Gastroesophageal sphincter (tissue), 4 donors: ENCODE results near the gene ICE1. TPM values are rescaled to one million over a fixed set of nuclear protein-coding genes. Genes with fewer than 3 reads are reported as not detected.

Source experiments
- ATAC-seq: fragments of 150-250 bp; one replicate; pipeline ENCODE4 v1.9.1; 2016; ENCODE audit warnings: mild to moderate bottlenecking, moderate library complexity
- H3K27ac ChIP-seq, 4 donors: fragments of 200-600 bp; sonication (generic) in 3 of 4; 1 replicate in 3 of 4; 2 replicates in 1 of 4; pipeline ENCODE4 v1.5.1; 2016 to 2019
- H3K27me3 ChIP-seq: fragments of 200-600 bp; sonication (generic); one replicate; pipeline ENCODE4 v1.5.1; 2019
- H3K36me3 ChIP-seq, 2 donors: fragments of 200-600 bp; sonication (generic); one replicate each; pipeline ENCODE4 v1.5.1; 2019; ENCODE audit warnings: control low read depth in 1 of 2
- H3K4me1 ChIP-seq, 3 donors: fragments of 200-600 bp; sonication (generic); 1 replicate in 2 of 3; 2 replicates in 1 of 3; pipeline ENCODE4 v1.5.1; 2016 to 2019; ENCODE audit warnings: control low read depth in 2 of 3
- H3K4me3 ChIP-seq, 2 donors: fragments of 200-600 bp; sonication (generic); one replicate each; pipeline ENCODE4 v1.5.1; 2019; ENCODE audit warnings: mild to moderate bottlenecking in 1 of 2, moderate library complexity in 1 of 2
- H3K9me3 ChIP-seq, 3 donors: fragments of 200-600 bp; sonication (generic); one replicate each; pipeline ENCODE4 v1.5.1; 2017 to 2019; ENCODE audit warnings: control low read depth in 2 of 3
- EP300 ChIP-seq: sonication (generic); formaldehyde crosslinking; IDR thresholded peaks from one replicate; pipeline ENCODE4 v1.6.1; 2017; ENCODE audit warnings: antibody characterized with exemption, mild to moderate bottlenecking
- POLR2A ChIP-seq, 2 donors: fragments of 450-650 bp; IDR thresholded peaks; one replicate each; pipeline ENCODE4 v1.6.1; 2017; ENCODE audit warnings: antibody characterized with exemption in 2 of 2, mild to moderate bottlenecking in 2 of 2, moderate library complexity in 1 of 2
- POLR2AphosphoS5 ChIP-seq: sonication (generic); formaldehyde crosslinking; IDR thresholded peaks from one replicate; pipeline ENCODE4 v1.6.1; 2017; ENCODE audit warnings: antibody characterized with exemption
- WGBS, 2 donors: methylation state at CpG; one replicate each; pipeline ENCODE4 v1.1.5; 2018; ENCODE audit warnings: low coverage in 1 of 2; 5-methylcytosine and 5-hydroxymethylcytosine counted together
- total RNA-seq, 4 donors: library from RNA; depleted of rRNA; stranded (reverse); fragments of >200 nt; gene quantifications; one replicate each; pipeline ENCODE4 v1.1.0, GENCODE V29; 2016
- TF ChIP-seq, protein P1 (sequence below), 4 experiments: fragments of 200-600 bp in 2 of 4; fragments of 450-650 bp in 2 of 4; sonication (generic) in 1 of 4; IDR thresholded peaks; one replicate each; pipeline ENCODE4 v1.5.1; 2017 to 2019; ENCODE audit warnings: antibody characterized with exemption in 4 of 4, mild to moderate bottlenecking in 2 of 4, moderate library complexity in 2 of 4

Gene ICE1
- total RNA-seq, 4 donors from 2014 or later: 28.0 to 41.6 (median 34.7) TPM

DNA sequence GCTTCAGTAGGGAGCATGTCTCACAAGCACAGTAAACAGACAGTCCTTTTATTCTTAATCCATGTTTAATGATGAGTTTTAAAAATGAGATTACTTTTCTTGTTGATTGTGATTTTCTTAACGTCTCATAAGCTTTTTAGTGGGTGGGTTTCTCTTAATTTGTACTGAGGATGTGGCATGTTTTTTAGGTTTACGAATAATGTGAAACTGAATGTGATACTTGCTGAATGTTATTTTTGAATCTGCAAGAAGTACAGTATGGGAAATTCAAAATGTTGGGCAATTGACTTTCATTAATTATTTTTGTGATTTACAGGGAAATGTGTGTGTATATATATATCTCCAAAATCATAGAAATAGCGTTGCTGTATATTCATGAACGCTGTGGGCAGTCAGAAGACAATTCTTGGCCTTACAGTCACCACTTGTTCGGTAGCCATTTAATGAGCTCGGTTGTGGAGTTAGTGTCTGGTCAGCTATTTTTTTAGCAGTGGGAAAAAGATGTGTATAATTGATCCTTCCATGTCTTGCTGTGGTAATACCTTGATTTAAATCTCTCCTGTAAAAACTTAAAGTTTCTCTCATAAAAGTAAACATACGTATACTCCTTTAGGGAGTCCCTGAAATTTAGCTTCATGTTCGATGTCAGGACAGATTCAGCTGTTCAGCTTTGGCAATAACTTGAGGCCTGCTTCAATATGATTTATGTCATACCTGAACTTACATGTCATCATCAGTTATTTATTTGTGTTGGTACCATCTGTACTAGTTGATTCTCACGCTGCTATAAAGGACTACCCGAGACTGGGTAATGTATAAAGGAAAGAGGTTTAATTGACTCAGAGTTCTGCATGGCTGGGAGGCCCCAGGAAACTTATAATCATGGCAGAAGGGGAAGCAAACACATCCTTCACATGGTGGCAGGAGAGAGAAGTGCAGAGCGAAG is 15.0 kb downstream of the ICE1 start:
- TF ChIP-seq, protein P1, sequence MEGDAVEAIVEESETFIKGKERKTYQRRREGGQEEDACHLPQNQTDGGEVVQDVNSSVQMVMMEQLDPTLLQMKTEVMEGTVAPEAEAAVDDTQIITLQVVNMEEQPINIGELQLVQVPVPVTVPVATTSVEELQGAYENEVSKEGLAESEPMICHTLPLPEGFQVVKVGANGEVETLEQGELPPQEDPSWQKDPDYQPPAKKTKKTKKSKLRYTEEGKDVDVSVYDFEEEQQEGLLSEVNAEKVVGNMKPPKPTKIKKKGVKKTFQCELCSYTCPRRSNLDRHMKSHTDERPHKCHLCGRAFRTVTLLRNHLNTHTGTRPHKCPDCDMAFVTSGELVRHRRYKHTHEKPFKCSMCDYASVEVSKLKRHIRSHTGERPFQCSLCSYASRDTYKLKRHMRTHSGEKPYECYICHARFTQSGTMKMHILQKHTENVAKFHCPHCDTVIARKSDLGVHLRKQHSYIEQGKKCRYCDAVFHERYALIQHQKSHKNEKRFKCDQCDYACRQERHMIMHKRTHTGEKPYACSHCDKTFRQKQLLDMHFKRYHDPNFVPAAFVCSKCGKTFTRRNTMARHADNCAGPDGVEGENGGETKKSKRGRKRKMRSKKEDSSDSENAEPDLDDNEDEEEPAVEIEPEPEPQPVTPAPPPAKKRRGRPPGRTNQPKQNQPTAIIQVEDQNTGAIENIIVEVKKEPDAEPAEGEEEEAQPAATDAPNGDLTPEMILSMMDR (IDR thresholded peaks at IDR 0.05): no peak
- TF ChIP-seq POLR2AphosphoS5 (no peak), POLR2A (IDR thresholded peaks at IDR 0.05) (no peak), EP300 (no peak)
- WGBS, 2 donors: 80 to 86% methylated on average over 8 to 11 of the region's 11 CpGs
- no peak overlapping the region for H3K4me3 ChIP-seq

DNA sequence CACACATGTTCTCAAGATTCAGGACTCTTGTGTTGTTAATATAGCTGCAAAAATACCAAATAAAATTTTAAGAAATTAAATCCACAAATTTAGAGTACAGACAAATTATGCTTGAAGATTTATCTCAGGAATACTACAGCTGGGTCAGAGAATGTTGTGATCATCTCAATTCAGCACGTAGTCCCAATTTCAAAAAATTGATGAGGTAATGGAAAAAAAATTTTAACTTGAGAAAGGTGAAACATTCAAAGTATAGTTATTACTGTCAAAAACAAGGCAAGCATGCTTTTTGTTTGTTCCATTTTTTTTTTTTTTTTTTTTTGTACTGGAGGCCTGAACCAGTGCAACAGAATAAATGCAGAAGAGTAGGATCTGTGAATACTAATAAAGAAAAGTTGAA is 29.4 kb downstream of the ICE1 start:
- ATAC-seq: no peak
- peaks cover 4 to 94% of the 10 kb centered on the region in 2 donors for H3K36me3 ChIP-seq
- TF ChIP-seq, protein P1 (IDR thresholded peaks at IDR 0.05): no peak
- no peak for TF ChIP-seq EP300
- no peak for TF ChIP-seq POLR2AphosphoS5
- no peak for TF ChIP-seq POLR2A (IDR thresholded peaks at IDR 0.05)
- H3K4me1 ChIP-seq: no peaks in the 10 kb centered on the region
- 94 to 100% methylated on average over 1 of the region's 1 CpG for WGBS, 2 donors
- no peak overlapping the region for H3K27ac ChIP-seq
- no peaks in the 10 kb centered on the region for H3K9me3 ChIP-seq
- H3K4me3 ChIP-seq: no peak overlapping the region
- no peaks in the 10 kb centered on the region for H3K27me3 ChIP-seq

More for the DNA sequence above, 15.0 kb downstream of the ICE1 start:
- Histone ChIP-seq H3K36me3 (peaks cover 0 to 50% of the 10 kb centered on the region in 2 donors), H3K4me1 (peaks cover 0 to 27% (median 3%) of the 10 kb centered on the region in 3 donors), H3K9me3 (no peaks in the 10 kb centered on the region), H3K27ac (no peak overlapping the region), H3K27me3 (no peaks in the 10 kb centered on the region)
- ATAC-seq: no peak

DNA sequence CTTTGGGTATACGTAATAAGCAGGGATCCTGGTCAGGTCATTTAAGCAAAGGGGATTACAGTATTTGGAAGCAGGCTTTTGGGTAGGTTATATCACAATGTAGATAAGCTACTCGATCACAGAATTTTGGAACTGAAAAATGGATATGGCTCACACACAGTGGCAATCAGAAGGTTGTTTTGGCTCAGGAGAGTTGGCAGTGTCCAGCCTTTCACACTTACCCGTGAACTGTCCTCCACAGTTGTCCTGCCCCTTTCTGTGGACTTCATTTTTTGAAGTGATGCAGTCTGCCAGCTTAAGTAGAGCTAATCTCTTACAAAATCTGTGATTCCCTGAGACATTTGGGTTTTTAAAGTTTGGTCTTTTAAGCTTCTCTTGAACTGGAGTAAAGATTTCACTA is 30.7 kb downstream of the ICE1 start:
- peaks cover 3 to 94% of the 10 kb centered on the region in 2 donors for H3K36me3 ChIP-seq
- ATAC-seq: no peak
- H3K4me1 ChIP-seq: no peaks in the 10 kb centered on the region
- no peaks in the 10 kb centered on the region for H3K9me3 ChIP-seq
- WGBS, 2 donors: 82 to 100% methylated on average over 2 of the region's 3 CpGs
- no peak overlapping the region for H3K4me3 ChIP-seq
- no peak overlapping the region for H3K27ac ChIP-seq
- H3K27me3 ChIP-seq: no peaks in the 10 kb centered on the region
- TF ChIP-seq POLR2A (IDR thresholded peaks at IDR 0.05) (no peak), POLR2AphosphoS5 (no peak)
- TF ChIP-seq, protein P1 (IDR thresholded peaks at IDR 0.05): no peak

DNA sequence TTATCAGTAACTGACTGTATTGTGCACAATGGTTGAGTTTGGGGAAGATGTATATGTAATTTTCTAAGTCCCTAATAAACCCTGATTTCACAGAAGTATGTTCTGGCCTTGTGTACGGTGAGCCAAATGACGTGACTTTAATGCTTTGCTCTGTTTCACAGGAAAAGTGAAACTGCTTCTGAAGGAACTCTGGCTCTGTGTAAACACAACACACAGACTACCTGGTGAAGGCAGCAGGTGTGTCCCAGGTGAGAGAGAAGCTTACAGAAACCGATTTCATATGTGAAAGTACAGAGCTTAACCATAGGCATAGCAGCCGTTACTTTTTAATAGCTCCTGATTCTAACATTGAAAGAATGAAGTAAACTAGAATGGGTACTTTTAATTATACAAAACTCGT is 31.9 kb downstream of the ICE1 start:
- H3K36me3 ChIP-seq: peaks cover 3 to 94% of the 10 kb centered on the region in 2 donors

More for the DNA sequence above, 31.9 kb downstream of the ICE1 start:
- Histone ChIP-seq H3K4me3 (no peak overlapping the region), H3K27me3 (no peaks in the 10 kb centered on the region), H3K9me3 (no peaks in the 10 kb centered on the region), H3K4me1 (no peaks in the 10 kb centered on the region), H3K27ac (no peak overlapping the region)
- 94 to 96% methylated on average over 4 to 5 of the region's 5 CpGs for WGBS, 2 donors
- TF ChIP-seq EP300 (no peak), POLR2AphosphoS5 (no peak), POLR2A (IDR thresholded peaks at IDR 0.05) (no peak)
- TF ChIP-seq, protein P1 (IDR thresholded peaks at IDR 0.05): no peak
- ATAC-seq: no peak
